SHP77 treated with DMSO at 0.1 percent for 48 hours (cell line): ENCODE results near the gene FASLG.
"Not testable (repeated sequence)": the region's sequence is repeated elsewhere in the genome, so short reads cannot be mapped to it uniquely, and the experiment has no call there.

Source experiments
- DNase-seq: peaks from one replicate; lab custom pipeline; 2025; lab: John Stamatoyannopoulos, UW

The FASLG gene

DNA sequence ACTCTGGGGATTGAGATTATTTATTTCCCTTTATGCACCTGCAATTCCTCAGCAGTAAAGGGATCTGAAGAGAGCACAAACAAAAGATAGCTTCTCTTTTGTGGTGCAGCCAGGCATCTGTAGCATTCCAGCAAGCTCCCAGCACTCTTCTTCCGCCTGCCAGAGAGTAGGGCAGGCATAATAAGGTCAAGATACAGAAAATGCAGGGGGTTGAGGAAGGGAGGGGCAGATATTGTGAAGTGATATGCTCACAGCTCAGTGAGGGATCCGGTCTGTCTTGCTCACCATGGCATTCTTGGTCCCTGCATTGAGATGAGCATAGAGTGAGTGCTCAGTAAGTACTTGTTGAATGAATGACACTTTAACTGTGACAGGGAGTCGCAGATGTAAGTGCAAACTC lies 23.9 kb downstream of the FASLG start:
- DNase-seq = no peak

DNA sequence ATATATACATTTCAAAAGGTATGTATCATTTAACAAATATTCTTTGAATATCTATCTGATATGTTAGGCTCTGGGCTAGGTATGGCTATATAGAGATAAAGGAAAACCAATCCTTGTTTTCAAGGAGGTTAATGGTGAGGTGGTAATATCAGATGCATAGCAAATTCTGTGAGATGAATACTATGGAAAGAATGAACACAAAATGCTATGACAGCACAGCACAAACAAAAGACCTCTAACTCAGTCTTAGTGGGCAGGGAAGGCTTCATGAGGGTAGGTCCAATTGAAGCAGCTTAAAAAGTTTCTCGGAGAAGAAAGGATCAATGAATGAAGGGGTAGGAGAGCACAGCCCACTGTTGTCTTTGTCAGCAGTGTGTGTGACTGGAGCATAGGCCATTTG lies 27.2 kb downstream of the FASLG start:
- DNase-seq = no peak

DNA sequence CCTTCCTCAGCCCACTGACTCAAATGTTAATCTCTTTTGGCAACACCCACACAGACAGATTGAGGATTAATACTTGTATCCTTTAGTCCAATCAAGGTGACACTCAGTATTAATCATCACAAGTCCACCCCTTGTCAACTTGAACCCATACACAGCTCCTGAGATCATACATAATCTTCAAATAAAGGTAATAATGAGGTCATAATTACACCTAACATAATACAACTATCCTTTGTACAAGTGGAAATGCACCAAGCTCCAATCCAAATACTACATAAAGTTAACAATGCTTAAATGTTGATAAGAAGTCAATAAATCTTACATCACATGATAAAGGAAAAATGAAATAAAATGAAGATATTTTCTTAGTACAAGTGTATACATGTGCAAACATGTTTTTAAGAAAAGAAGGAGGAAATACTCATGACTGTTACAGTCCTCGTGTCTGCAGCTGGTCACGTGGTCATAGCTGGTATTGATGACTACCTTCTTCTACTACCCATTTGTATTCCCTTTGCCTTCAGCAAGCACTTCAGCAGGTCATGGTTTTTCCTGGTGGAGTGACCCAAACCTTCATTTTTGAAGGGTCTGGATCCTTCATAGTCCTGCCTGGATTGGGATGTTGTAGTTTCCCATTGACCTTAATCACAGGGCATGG lies 29.7 kb downstream of the FASLG start:
- not testable (repeated sequence) for DNase-seq

DNA sequence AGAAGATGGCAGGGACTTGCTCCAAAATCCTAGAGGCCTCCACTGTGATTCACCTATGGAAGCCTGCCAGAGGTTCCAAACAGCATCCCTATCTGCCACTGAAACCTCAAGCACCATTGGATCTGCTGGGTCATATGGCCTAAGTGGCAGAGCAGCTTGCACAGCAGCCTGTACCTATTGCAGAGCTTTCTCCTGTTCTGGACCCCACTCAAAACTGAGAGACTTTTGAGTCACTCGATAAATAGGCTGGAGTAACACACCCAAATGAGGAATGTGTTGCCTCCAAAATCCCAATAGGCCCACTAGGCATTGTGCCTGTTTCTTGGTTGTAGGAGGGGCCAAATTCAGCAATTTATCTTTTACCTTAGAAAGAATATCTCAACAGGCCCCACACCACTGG lies 32.0 kb downstream of the FASLG start:
- DNase-seq = not testable (repeated sequence)

DNA sequence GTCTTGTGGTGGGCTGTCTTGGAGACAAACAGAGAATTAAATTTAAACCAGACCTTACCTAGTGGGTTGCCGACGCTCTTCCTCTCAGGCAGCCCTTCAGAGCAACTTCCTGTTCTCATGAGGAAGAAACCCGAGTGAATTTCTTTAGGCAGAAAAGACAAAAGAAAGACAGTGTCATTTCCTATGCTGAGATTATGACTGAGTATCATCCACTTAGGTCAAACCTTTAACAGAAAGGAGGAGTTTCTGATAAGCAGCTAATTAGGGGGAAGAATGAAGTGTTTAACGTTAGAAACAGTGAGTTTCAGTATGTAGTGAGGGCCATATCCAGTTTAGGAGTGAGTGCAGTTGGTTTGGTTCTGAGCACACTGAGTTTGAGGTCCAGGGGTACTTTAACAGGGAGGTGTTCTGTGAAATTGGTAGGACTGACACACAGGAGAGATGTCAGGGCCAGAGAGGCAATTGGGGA lies 38.7 kb downstream of the FASLG start:
- no peak for DNase-seq

GRCh38 chr1:172698224-172698623 lies 39.3 kb downstream of the FASLG start:
- no peak for DNase-seq

DNA sequence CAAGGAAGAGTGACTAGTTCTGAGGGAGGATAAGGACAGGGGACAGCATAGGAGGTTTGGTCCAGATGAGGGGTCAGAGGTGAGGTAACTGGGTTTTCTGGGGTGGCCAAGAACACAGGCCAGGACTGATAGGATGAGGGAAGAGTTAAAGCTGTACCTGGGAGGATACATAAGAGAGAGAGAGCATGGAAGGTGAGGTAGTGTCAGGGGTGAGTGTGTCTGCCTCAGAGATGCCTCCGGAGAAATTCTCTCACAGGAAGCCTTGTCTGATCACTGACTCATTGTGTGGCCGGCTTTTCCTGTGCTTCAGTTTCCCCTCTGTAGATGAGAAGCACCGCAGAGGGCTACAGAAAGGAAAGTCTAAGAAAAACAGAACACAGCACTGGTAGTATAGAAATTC lies 40.2 kb downstream of the FASLG start:
- DNase-seq = no peak

- no peak for DNase-seq
Observed at GRCh38 chr1:172699695-172700227, 40.9 kb downstream of the FASLG start.

- no peak for DNase-seq
Observed at GRCh38 chr1:172700556-172700955, 41.7 kb downstream of the FASLG start.

GRCh38 chr1:172704001-172704400 lies 45.1 kb downstream of the FASLG start:
- DNase-seq = no peak

DNA sequence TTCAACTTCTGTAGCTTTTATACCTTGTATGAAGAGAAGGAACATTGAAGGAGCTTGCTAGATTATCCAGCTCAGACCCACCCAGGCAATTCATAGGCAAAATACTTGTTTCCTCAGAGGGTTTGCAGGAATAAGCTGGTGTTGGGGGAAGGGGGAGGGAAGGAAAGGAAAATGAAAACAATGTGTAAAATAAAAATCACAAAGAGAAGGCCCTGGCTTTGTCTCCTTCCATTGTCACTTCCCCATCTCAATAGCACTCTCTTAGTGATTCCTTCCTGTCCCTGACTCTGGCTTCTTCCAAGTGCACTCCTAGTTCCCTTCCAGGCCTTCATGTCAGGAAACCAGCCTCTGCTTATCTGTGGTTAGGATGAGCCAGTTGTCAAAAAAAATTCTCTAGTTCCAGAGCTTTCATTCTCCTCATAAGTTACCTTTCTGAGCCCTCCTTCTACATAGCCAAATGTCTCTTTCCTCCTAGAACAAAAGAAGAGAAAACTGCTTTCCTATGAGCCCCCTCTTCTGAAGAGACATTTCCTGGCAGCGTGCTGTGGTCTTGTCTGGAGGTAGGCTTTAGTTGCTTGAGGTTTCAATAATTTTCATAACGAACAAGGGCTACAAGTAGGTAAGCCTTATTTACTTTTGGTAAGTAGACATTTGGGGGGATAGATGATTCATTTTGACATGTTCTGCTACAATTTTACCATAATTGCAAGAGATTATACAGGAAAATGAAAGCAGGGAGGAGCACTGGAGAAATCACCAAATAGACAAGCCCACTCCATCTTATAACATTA lies 45.7 kb downstream of the FASLG start:
- DNase-seq = no peak

- no peak for DNase-seq
Observed at GRCh38 chr1:172708452-172708851, 49.5 kb downstream of the FASLG start.

GRCh38 chr1:172711558-172711957 lies 52.7 kb downstream of the FASLG start:
- no peak for DNase-seq

GRCh38 chr1:172713466-172713865 lies 54.6 kb downstream of the FASLG start:
- DNase-seq = no peak
